Neural progenitor cell (in vitro differentiated cells): ENCODE data around the gene KDM3B. TPM values are rescaled to one million over a fixed set of nuclear protein-coding genes. Genes with fewer than 3 reads are reported as not detected.
A peak's percentile ranks its signal among the peaks of the same experiment; 100 is the strongest.

ENCODE experiments used
- DNase-seq: peaks from one replicate; pipeline ENCODE4 v3.0.0-alpha.2; 2016; ENCODE audit warnings: low spot score
- H2AFZ ChIP-seq: fragments of 200-600 bp; sonication (generic); replicated peaks from 2 replicates; pipeline ENCODE4 v1.6.1; 2016; ENCODE audit warnings: antibody characterized with exemption
- H3F3A ChIP-seq: fragments of 200-600 bp; sonication (generic); 2 replicates; pipeline ENCODE4 v1.6.1; 2016; ENCODE audit warnings: antibody characterized with exemption, low read depth
- H3K27ac ChIP-seq: fragments of 200-600 bp; sonication (generic); 2 replicates; pipeline ENCODE4 v1.5.1; 2016; ENCODE audit warnings: mild to moderate bottlenecking
- H3K27me3 ChIP-seq: fragments of 200-600 bp; sonication (generic); 2 replicates; pipeline ENCODE4 v1.6.1; 2016; ENCODE audit warnings: mild to moderate bottlenecking, moderate library complexity
- H3K36me3 ChIP-seq: fragments of 200-600 bp; sonication (generic); 2 replicates; pipeline ENCODE4 v1.5.1; 2016
- H3K4me1 ChIP-seq: fragments of 200-600 bp; sonication (generic); 2 replicates; pipeline ENCODE4 v1.6.1; 2016; ENCODE audit warnings: mixed run types
- H3K4me2 ChIP-seq: fragments of 200-600 bp; sonication (generic); 2 replicates; pipeline ENCODE4 v1.6.1; 2016
- H3K4me3 ChIP-seq: fragments of 200-600 bp; sonication (generic); 2 replicates; pipeline ENCODE4 v1.5.1; 2016
- H3K79me2 ChIP-seq: fragments of 200-600 bp; sonication (generic); 2 replicates; pipeline ENCODE4 v1.6.1; 2016; ENCODE audit warnings: low read depth
- H3K9ac ChIP-seq: fragments of 200-600 bp; sonication (generic); 2 replicates; pipeline ENCODE4 v1.6.1; 2016
- H3K9me3 ChIP-seq: fragments of 200-600 bp; sonication (generic); 2 replicates; pipeline ENCODE4 v1.5.1; 2016; ENCODE audit warnings: low read depth
- H4K20me1 ChIP-seq: fragments of 200-600 bp; sonication (generic); 2 replicates; pipeline ENCODE4 v1.6.1; 2016; ENCODE audit warnings: low read depth
- H3K27ac Mint-ChIP-seq: 3 replicates; pipeline ENCODE4 v1.8.0; 2021; ENCODE audit warnings: mixed read lengths
- H3K27me3 Mint-ChIP-seq: 2 replicates; pipeline ENCODE4 v1.8.0; 2022; ENCODE audit warnings: low read depth, mild to moderate bottlenecking, inconsistent platforms, moderate library complexity, mixed read lengths; ENCODE audit not compliant: insufficient read depth
- H3K36me3 Mint-ChIP-seq: 3 replicates; pipeline ENCODE4 v1.8.0; 2021; ENCODE audit warnings: mixed read lengths
- H3K4me1 Mint-ChIP-seq: 3 replicates; pipeline ENCODE4 v1.8.0; 2021; ENCODE audit warnings: mixed read lengths
- H3K4me3 Mint-ChIP-seq: 3 replicates; pipeline ENCODE4 v1.8.0; 2021; ENCODE audit warnings: mild to moderate bottlenecking, moderate library complexity, mixed read lengths
- H3K9me3 Mint-ChIP-seq: 3 replicates; pipeline ENCODE4 v1.8.0; 2020; ENCODE audit warnings: mixed read lengths
- EZH2 ChIP-seq: fragments of 200-600 bp; sonication (generic); IDR thresholded peaks from 2 replicates; pipeline ENCODE4 v1.6.1; 2017; ENCODE audit warnings: antibody characterized with exemption, mild to moderate bottlenecking, moderate library complexity
- EZH2phosphoT487 ChIP-seq: fragments of 200-600 bp; sonication (generic); IDR thresholded peaks from 2 replicates; pipeline ENCODE4 v1.6.1; 2017; ENCODE audit warnings: antibody characterized with exemption
- total RNA-seq: library from RNA; depleted of rRNA; stranded (reverse); fragments of >200 nt; gene quantifications from 2 replicates; pipeline ENCODE4 v1.2.3, GENCODE V29; 2015; ENCODE audit warnings: low replicate concordance
- TF ChIP-seq, protein P1 (sequence below): fragments of 200-600 bp; sonication (generic); IDR thresholded peaks from 2 replicates; pipeline ENCODE4 v1.5.1; 2017; ENCODE audit warnings: antibody characterized with exemption, mild to moderate bottlenecking

The KDM3B gene
- total RNA-seq, 1 donor from 2014 or later: 136 TPM

DNA sequence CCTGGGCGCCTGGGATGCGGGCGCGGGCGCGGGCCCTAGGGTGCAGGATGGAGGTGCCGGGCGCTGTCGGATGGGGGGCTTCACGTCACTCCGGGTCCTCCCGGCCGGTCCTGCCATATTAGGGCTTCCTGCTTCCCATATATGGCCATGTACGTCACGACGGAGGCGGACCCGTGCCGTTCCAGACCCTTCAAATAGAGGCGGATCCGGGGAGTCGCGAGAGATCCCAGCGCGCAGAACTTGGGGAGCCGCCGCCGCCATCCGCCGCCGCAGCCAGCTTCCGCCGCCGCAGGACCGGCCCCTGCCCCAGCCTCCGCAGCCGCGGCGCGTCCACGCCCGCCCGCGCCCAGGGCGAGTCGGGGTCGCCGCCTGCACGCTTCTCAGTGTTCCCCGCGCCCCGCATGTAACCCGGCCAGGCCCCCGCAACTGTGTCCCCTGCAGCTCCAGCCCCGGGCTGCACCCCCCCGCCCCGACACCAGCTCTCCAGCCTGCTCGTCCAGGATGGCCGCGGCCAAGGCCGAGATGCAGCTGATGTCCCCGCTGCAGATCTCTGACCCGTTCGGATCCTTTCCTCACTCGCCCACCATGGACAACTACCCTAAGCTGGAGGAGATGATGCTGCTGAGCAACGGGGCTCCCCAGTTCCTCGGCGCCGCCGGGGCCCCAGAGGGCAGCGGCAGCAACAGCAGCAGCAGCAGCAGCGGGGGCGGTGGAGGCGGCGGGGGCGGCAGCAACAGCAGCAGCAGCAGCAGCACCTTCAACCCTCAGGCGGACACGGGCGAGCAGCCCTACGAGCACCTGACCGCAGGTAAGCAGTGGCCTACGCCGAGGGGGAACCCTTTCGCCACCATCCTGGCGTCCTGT lies 113.0 kb downstream of the KDM3B start, which contains the start of gene EGR1:
TSS of gene EGR1 (plus strand) at position 219 of the 864 bp plus-strand sequence. CDS start at position 502, 283 bp downstream.
- Histone ChIP-seq H3K4me3 (peak within 1 kb of the TSS; percentile 90), H3K4me1 (peaks cover 9% of the 10 kb centered on the region), H3K36me3 (no peaks in the 10 kb centered on the region), H3K4me2 (peak within 1 kb of the TSS; percentile 92), H3K9me3 (no peaks in the 10 kb centered on the region), H3K27me3 (peaks cover 32% of the 10 kb centered on the region), H3K9ac (peak within 1 kb of the TSS; percentile 90), H4K20me1 (peaks cover 30% of the 10 kb centered on the region), H3K79me2 (peaks cover 11% of the 10 kb centered on the region), H2AFZ (no peak within 1 kb of the TSS), H3K27ac (peak within 1 kb of the TSS; percentile 96), H3F3A (peaks cover 36% of the 10 kb centered on the region)
- Mint-ChIP-seq H3K9me3 (peaks cover 8% of the 10 kb centered on the region), H3K4me3 (peak within 1 kb of the TSS; percentile 91), H3K4me1 (peaks cover 29% of the 10 kb centered on the region), H3K27me3 (peaks cover 29% of the 10 kb centered on the region), H3K36me3 (peaks cover 22% of the 10 kb centered on the region), H3K27ac (peak within 1 kb of the TSS; percentile 94)
- TF ChIP-seq EZH2: no peak
- TF ChIP-seq, protein P1, sequence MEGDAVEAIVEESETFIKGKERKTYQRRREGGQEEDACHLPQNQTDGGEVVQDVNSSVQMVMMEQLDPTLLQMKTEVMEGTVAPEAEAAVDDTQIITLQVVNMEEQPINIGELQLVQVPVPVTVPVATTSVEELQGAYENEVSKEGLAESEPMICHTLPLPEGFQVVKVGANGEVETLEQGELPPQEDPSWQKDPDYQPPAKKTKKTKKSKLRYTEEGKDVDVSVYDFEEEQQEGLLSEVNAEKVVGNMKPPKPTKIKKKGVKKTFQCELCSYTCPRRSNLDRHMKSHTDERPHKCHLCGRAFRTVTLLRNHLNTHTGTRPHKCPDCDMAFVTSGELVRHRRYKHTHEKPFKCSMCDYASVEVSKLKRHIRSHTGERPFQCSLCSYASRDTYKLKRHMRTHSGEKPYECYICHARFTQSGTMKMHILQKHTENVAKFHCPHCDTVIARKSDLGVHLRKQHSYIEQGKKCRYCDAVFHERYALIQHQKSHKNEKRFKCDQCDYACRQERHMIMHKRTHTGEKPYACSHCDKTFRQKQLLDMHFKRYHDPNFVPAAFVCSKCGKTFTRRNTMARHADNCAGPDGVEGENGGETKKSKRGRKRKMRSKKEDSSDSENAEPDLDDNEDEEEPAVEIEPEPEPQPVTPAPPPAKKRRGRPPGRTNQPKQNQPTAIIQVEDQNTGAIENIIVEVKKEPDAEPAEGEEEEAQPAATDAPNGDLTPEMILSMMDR: peak; percentile 4
- DNase-seq: peak; percentile 97

DNA sequence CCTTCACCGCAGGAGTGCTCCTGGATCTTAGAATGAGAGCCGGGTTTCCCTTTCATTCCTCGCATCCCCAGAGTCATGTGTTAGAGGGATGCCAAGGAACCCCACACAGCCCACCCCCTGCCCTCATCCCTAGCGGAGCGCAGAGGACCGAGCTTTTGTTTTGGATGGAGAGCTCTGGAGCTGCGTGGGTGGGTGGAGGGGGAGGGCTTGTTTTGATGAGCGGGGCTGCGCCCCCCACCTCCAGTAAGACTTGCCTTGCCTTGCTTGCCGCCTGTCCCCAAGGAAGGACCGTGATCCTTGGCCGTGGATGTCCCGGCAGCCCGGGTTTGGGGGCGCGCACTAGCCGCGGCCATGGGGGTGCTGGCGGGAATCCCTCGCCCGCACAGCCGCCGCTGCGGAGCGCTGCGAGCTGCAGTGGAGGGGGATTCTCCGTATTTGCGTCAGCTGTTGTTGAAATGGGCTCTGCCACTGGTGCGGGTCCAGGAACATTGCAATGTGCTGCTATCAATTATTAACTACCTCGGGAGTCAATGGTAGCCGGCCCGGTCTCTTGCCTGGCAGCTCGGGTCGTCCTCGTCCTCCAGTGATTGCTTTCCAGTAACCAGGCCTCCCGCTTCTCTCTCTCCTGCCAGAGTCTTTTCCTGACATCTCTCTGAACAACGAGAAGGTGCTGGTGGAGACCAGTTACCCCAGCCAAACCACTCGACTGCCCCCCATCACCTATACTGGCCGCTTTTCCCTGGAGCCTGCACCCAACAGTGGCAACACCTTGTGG lies 113.8 kb downstream of the KDM3B start:
- H3K36me3 ChIP-seq: no peaks in the 10 kb centered on the region
- H3K27me3 ChIP-seq: peaks cover 32% of the 10 kb centered on the region
- TF ChIP-seq, protein P1: no peak
- TF ChIP-seq EZH2 (peak; percentile 62), EZH2phosphoT487 (no peak)
- H3K4me3 ChIP-seq: peak overlapping the region; percentile 90
- no peak overlapping the region for H2AFZ ChIP-seq
- H3K36me3 Mint-ChIP-seq: peaks cover 22% of the 10 kb centered on the region
- H3K9me3 ChIP-seq: no peaks in the 10 kb centered on the region
- H3K9ac ChIP-seq: peak overlapping the region; percentile 90
- H3K4me2 ChIP-seq: peak overlapping the region; percentile 92
- peaks cover 30% of the 10 kb centered on the region for H4K20me1 ChIP-seq
- no peak overlapping the region for H3K27ac Mint-ChIP-seq
- H3K79me2 ChIP-seq: peaks cover 11% of the 10 kb centered on the region
- peaks cover 29% of the 10 kb centered on the region for H3K4me1 Mint-ChIP-seq
- H3K4me1 ChIP-seq: peaks cover 9% of the 10 kb centered on the region
- H3K9me3 Mint-ChIP-seq: peaks cover 8% of the 10 kb centered on the region
- no peak overlapping the region for H3K27ac ChIP-seq
- DNase-seq: no peak
- peaks cover 29% of the 10 kb centered on the region for H3K27me3 Mint-ChIP-seq
- H3K4me3 Mint-ChIP-seq: peak overlapping the region; percentile 91
- H3F3A ChIP-seq: peaks cover 36% of the 10 kb centered on the region

DNA sequence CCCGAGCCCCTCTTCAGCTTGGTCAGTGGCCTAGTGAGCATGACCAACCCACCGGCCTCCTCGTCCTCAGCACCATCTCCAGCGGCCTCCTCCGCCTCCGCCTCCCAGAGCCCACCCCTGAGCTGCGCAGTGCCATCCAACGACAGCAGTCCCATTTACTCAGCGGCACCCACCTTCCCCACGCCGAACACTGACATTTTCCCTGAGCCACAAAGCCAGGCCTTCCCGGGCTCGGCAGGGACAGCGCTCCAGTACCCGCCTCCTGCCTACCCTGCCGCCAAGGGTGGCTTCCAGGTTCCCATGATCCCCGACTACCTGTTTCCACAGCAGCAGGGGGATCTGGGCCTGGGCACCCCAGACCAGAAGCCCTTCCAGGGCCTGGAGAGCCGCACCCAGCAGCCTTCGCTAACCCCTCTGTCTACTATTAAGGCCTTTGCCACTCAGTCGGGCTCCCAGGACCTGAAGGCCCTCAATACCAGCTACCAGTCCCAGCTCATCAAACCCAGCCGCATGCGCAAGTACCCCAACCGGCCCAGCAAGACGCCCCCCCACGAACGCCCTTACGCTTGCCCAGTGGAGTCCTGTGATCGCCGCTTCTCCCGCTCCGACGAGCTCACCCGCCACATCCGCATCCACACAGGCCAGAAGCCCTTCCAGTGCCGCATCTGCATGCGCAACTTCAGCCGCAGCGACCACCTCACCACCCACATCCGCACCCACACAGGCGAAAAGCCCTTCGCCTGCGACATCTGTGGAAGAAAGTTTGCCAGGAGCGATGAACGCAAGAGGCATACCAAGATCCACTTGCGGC lies 114.6 kb downstream of the KDM3B start:
- H3K79me2 ChIP-seq: peaks cover 11% of the 10 kb centered on the region
- H3K9ac ChIP-seq: no peak overlapping the region
- H3F3A ChIP-seq: peaks cover 36% of the 10 kb centered on the region
- H3K4me3 ChIP-seq: peak overlapping the region; percentile 90
- Mint-ChIP-seq H3K27ac (peak overlapping the region; percentile 78), H3K27me3 (peaks cover 27% of the 10 kb centered on the region), H3K4me1 (peaks cover 29% of the 10 kb centered on the region), H3K9me3 (peaks cover 8% of the 10 kb centered on the region), H3K36me3 (peaks cover 22% of the 10 kb centered on the region), H3K4me3 (peak overlapping the region; percentile 91)
- H3K27ac ChIP-seq: no peak overlapping the region
- H3K9me3 ChIP-seq: no peaks in the 10 kb centered on the region
- no peak for DNase-seq
- H2AFZ ChIP-seq: no peak overlapping the region
- no peaks in the 10 kb centered on the region for H3K36me3 ChIP-seq
- peaks cover 30% of the 10 kb centered on the region for H4K20me1 ChIP-seq
- peak overlapping the region; percentile 92 for H3K4me2 ChIP-seq
- peaks cover 9% of the 10 kb centered on the region for H3K4me1 ChIP-seq
- TF ChIP-seq, protein P1: no peak
- TF ChIP-seq EZH2phosphoT487: no peak
- no peak for TF ChIP-seq EZH2
- H3K27me3 ChIP-seq: peaks cover 32% of the 10 kb centered on the region
